ENCODE data around the gene PPIL6. TPM values are rescaled to one million over a fixed set of nuclear protein-coding genes. Genes with fewer than 3 reads are reported as not detected.
A peak's percentile ranks its signal among the peaks of the same experiment; 100 is the strongest.

The PPIL6 gene
- polyA plus RNA-seq, 2 of the 4 experiments (the other 2 are of a cell fraction), result 1.6 to 5.0 TPM

DNA sequence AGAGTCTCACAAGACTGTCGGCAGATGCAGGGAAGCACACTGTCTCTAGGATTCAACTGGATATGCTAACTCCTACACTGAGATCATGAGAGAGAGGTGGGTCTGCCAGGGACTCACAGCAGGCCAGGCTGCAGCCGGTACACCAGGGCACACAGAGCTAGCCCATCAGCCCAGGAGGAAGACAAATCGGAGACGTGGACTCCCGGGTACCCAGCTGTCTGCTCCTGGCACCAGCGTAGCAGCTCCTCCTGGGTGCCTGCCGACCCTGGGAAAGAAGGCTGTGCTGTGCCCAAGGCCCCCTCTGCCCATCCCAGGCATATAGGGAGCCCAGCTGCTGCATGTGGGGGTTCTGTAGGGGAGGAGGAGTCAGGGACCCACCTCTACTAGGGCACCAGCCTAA is 8.2 kb upstream of the PPIL6 start:
- Histone ChIP-seq H3K4me1 (no peaks in the 10 kb centered on the region), H3K4me3 (no peak overlapping the region), H3K4me2 (no peak overlapping the region), H3K27ac (no peak overlapping the region), H3K9me3 (no peaks in the 10 kb centered on the region)
- peak in 1 of 2 experiments; percentile 8; a peak in 3 of 6 replicates for ATAC-seq
- POLR2A ChIA-PET, result no interaction called here
- no peak for DNase-seq (ENCODE audit: low read depth in 1 of 2, low spot score in 1 of 2)
- WGBS (ENCODE audit: missing lambda C conversion rate), result 85% methylated on average over 4 of the region's 7 CpGs
- CTCF ChIA-PET, result interaction anchor here (1.4 kb wide), 1 partner anchor 260 kb away, joined by 3 read pairs; no protein-coding TSS in a partner anchor
- TF ChIP-seq RAD21 (conservative IDR thresholded peaks at IDR 0.05 in 1 of 2, IDR thresholded peaks at IDR 0.05 in 1 of 2) (no peak), MAFK (IDR thresholded peaks at IDR 0.05; ENCODE audit: partially characterized antibody) (no peak), EHF (CRISPR knock-in tag; IDR thresholded peaks at IDR 0.05) (no peak), CEBPB (IDR thresholded peaks at IDR 0.05) (no peak), FOSB (CRISPR knock-in tag; IDR thresholded peaks at IDR 0.05) (no peak), MYC (IDR thresholded peaks at IDR 0.05; ENCODE audit: borderline replicate concordance, low read length) (no peak), RCOR1 (IDR thresholded peaks at IDR 0.05; ENCODE audit: low read depth, low read length) (no peak), RARB (CRISPR knock-in tag; IDR thresholded peaks at IDR 0.05) (no peak), RFX5 (IDR thresholded peaks at IDR 0.05) (no peak), CBX8 (IDR thresholded peaks at IDR 0.05) (no peak), ESRRA (IDR thresholded peaks at IDR 0.05; ENCODE audit: borderline replicate concordance, low read length) (no peak), EHMT2 (IDR thresholded peaks at IDR 0.05; ENCODE audit: low read depth) (no peak), HOXB13 (CRISPR knock-in tag; IDR thresholded peaks at IDR 0.05; ENCODE audit: low read depth) (no peak), KDM1A (IDR thresholded peaks at IDR 0.05; ENCODE audit: low read depth) (no peak), ZSCAN20 (CRISPR knock-in tag; IDR thresholded peaks at IDR 0.05) (no peak), ZNF302 (CRISPR knock-in tag; IDR thresholded peaks at IDR 0.05) (no peak), HOXB5 (CRISPR knock-in tag; IDR thresholded peaks at IDR 0.05) (no peak)
- TF ChIP-seq, protein P1, sequence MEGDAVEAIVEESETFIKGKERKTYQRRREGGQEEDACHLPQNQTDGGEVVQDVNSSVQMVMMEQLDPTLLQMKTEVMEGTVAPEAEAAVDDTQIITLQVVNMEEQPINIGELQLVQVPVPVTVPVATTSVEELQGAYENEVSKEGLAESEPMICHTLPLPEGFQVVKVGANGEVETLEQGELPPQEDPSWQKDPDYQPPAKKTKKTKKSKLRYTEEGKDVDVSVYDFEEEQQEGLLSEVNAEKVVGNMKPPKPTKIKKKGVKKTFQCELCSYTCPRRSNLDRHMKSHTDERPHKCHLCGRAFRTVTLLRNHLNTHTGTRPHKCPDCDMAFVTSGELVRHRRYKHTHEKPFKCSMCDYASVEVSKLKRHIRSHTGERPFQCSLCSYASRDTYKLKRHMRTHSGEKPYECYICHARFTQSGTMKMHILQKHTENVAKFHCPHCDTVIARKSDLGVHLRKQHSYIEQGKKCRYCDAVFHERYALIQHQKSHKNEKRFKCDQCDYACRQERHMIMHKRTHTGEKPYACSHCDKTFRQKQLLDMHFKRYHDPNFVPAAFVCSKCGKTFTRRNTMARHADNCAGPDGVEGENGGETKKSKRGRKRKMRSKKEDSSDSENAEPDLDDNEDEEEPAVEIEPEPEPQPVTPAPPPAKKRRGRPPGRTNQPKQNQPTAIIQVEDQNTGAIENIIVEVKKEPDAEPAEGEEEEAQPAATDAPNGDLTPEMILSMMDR (IDR thresholded peaks at IDR 0.05), result no peak
- TF ChIP-seq, protein P2, sequence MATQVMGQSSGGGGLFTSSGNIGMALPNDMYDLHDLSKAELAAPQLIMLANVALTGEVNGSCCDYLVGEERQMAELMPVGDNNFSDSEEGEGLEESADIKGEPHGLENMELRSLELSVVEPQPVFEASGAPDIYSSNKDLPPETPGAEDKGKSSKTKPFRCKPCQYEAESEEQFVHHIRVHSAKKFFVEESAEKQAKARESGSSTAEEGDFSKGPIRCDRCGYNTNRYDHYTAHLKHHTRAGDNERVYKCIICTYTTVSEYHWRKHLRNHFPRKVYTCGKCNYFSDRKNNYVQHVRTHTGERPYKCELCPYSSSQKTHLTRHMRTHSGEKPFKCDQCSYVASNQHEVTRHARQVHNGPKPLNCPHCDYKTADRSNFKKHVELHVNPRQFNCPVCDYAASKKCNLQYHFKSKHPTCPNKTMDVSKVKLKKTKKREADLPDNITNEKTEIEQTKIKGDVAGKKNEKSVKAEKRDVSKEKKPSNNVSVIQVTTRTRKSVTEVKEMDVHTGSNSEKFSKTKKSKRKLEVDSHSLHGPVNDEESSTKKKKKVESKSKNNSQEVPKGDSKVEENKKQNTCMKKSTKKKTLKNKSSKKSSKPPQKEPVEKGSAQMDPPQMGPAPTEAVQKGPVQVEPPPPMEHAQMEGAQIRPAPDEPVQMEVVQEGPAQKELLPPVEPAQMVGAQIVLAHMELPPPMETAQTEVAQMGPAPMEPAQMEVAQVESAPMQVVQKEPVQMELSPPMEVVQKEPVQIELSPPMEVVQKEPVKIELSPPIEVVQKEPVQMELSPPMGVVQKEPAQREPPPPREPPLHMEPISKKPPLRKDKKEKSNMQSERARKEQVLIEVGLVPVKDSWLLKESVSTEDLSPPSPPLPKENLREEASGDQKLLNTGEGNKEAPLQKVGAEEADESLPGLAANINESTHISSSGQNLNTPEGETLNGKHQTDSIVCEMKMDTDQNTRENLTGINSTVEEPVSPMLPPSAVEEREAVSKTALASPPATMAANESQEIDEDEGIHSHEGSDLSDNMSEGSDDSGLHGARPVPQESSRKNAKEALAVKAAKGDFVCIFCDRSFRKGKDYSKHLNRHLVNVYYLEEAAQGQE (IDR thresholded peaks at IDR 0.05), result no peak
- TF ChIP-seq, protein P3, sequence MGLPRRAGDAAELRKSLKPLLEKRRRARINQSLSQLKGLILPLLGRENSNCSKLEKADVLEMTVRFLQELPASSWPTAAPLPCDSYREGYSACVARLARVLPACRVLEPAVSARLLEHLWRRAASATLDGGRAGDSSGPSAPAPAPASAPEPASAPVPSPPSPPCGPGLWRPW (IDR thresholded peaks at IDR 0.05), result no peak
- FAIRE-seq, result no peak

DNA sequence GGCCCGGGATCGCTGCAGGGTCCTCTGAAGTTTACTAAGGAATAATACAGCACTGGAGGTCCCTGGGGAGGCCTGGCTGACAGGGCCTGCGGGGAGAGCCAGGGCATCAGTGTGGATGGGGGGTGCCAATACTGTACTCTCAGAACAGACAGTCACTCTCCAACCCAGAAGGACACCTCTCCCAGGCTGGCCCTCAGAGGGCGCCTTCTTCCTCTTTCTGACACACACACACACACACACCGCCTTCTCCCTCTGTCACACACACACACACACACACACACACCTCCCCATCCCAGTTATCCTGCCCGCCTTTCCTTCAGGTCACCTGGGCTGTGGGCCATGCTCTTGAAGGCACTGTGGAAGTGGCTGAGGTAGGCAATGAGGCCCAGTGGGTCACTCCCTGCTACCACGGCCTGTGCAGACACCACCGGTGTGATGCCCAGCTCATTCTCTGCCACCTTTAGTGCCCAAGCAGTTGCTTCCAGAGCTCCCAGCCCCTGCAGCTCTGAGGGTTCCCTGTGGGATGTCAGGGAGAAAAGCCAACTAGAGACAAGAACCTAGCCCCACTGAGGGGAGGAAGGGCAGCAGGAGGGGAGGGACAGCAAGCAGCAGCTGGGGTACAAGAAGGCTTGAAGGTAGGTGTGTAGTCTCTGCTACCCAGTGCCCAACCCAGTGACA is 7.6 kb upstream of the PPIL6 start:
- Histone ChIP-seq H3K9me3 (no peaks in the 10 kb centered on the region), H3K4me3 (no peak overlapping the region), H3K27ac (no peak overlapping the region), H3K4me2 (no peak overlapping the region), H3K4me1 (no peaks in the 10 kb centered on the region)
- WGBS (ENCODE audit: missing lambda C conversion rate), result 86% methylated on average over 5 of the region's 8 CpGs
- no peak for TF ChIP-seq KDM1A (IDR thresholded peaks at IDR 0.05; ENCODE audit: low read depth)
- TF ChIP-seq ZFP36 (IDR thresholded peaks at IDR 0.05; ENCODE audit: borderline replicate concordance, partially characterized antibody), result peak; percentile 46
- POLR2A ChIA-PET, result no interaction called here
- DNase-seq (ENCODE audit: low read depth in 1 of 2, low spot score in 1 of 2) (peak in 1 of 2 experiments; percentile 49), FAIRE-seq (no peak), ATAC-seq (peak; percentile 46 to 62; a peak in 5 of 6 replicates)
- CTCF ChIA-PET, result interaction anchor here (1.4 kb wide), 1 partner anchor 259 kb away, joined by 3 read pairs; no protein-coding TSS in a partner anchor

All from A549 (cell line).